HG03520 (cell line): ENCODE measurements around the gene HES7.

ENCODE experiments used
- ATAC-seq: cut with Tn5 transposase; IDR thresholded peaks from one replicate; pipeline ENCODE4 v1.9.1; 2021; ENCODE audit warnings: mild to moderate bottlenecking, moderate library complexity; ENCODE audit not compliant: unreplicated experiment

Gene HES7

DNA sequence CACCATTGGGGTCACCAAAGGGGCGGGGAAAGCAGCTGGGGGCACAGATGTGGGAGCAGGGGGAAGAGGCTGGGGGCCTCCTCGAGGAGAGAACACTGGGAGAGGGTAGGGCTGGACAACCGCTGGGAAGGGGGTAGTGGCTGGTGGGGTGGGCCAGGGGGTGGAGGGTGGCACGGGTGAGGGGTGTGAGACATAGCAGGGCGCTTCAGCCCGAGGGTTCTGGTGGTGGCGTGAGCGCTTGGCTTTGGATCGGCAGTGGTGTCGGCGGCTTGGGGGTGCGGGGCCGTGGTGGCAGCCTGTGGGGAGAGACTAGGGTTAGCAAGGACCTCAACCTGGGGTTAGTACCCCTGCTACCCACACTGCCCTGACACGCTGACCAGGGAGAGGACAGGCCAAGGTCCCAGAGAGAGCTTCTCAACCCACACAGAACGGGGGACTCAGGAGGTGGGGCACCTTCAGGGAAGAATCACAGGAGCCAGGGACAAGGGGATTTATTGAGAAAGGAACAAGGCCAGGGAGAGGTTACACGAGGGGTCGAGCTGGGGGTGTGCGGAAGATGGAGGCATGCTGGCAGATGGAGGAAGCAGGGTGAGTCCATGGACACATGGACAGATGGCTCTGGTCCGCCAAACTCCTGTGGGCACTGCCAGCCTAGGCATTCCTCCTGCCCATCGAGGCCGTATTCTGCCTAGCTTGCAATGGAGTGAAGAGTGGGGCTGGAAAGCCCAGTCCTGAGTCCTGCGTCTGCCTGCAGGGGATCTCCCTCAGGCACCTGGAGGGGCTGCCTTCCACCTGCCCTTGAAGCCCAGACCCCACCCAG lies 19.9 kb upstream of the HES7 start:
- no peak for ATAC-seq

DNA sequence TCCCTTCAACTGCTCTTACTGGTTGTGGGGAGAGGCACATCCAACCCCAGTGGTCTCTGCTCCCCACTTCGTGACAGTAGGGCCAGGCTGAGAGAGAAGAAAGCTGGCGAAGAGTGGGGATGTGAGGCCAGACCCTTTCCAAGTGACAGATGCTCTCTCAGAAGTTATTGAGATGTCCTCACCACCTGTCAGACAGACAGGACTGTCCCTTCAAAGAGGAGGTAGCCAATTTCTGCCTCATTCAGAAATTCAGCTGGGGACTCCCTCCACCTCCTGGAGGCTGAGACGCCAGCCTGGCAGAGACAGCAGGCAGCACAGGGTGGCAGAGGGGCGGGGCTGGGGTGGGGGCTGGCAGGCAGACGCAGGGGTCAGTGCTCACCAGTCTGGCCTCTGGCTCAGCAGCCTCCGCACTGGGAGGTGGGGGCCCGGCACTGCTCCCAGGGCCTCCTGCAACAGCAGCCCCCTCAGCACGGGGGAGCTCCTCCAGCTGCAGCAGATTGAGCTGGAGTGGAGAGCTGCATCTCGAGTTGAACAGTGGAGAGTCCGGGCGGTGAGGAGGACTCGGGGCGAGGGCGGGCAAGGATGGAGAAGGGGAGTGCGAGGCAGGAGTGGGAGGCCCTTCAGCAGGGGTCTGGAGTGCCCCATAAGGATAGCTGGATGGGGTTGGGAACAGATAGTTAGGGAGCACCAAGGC lies 19.1 kb upstream of the HES7 start:
- ATAC-seq, result no peak

DNA sequence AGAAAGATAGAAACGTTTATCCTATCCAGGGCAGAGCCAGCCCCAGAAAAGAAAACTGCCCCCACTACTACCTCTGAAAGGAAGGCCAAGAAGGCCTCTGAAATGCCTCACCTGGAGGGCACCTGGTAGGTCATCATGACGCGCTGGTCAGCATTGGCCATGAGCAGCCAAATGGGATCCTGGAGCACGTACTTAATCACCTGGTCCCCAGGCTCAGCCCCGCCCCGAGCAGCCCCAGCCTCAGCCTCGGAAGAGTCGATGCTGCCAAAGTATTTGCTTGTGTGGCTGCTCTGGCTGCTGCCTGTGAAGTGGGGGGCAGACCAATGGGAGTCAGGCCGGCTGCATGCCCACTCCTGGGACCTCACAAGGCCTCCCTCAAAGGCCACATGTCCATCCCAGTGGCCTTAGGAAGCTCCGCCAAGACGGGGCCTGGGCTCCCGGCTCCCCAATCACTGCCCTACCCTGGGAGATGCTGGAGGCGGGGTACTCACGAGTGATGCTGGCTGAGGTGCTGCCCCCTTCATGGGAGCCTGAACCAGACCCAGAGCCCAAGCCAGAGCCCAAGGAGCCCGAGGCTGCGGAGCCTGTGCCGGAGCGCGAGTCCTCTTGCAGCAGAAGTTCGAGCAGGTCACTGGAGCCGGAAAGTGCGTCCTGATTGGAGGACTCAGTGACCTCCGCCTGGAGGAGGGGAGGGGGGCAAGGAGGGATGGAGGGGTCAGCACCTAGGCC lies 18.4 kb upstream of the HES7 start:
- no peak for ATAC-seq

DNA sequence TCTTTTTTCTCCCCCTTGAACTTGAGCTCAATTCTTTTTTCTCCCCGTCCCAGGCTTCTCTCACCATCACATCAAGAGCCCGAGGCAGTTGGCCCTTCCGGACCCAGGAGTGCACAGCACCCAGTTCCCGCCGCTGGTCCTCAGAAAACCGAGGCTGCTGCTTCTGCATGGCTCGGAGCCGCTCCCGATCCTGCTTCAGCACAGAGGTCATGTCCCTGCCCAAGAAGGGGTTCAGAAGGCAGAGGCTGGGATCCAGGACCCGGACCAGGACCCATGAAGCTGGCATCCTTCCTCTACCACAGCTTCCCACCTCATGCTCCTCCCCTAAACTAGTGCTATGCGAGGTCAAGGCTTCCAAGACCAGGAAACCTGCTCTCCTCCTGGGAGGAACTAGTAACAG lies 17.8 kb upstream of the HES7 start:
- no peak for ATAC-seq

DNA sequence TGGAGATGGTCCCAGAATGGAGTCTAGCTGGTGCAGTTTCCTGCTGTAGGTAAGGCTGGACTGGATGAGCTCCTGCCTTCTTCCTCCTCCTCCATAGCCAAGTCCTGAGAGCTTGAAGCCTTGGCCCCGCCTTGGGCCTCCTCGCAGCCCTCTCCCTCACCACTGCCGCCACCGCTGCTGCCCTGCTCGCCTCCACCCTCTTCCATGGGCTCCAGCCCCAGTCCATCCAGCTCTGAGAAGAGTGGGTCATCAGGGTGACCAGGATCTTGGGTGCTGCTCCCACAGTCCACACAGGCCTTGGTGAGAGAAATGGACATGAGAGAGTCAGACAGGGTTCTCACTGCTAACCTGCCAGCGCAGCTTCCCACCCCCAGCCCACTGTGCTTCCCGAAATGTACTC lies 17.1 kb upstream of the HES7 start:
- ATAC-seq, result no peak

DNA sequence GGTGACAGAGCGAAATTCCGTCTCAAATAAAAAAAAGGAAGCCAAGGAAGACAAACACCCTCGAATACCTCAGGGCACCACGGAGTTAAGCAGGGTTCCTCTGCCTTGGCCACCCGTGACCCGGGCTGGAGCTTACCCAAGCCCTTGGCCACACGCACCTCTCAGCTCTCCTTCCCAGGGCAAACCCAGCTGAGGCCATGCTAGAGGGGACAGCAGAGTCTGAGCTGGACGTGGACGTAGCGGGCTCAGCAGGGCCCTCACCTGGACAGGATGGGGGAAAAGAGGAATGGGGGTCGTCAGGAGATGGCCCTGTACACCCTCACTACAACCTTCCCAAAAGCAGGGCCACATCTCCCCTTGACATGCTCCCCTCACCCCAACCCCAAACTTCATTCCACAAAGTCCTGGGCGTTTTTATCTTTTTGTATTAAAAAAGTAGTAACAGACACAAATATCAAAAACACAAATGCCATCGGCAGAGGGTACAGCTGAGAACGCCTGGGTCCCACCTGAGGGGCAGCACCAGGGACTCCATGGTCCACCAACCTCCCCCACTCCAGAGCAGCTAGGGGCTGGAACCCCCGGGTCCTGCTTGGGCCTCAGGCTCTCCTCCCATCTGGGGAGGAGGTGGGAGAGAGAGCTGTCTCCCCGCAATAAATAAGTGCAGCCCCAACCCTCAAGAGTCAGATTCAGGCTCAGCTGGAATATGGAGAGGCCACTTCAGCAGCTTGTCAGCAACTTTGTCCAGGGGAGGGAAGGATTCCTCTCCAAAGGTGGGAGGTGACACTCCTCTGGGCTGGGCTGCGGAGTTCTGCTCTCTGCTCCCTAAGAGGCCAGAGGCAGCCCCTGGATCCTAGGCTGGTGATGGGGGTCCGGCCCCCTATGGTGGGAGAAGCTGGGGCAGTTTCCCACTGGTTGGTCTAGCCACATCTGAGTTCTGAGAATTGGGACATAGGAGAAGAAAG lies 16.4 kb upstream of the HES7 start:
- ATAC-seq, result no peak

DNA sequence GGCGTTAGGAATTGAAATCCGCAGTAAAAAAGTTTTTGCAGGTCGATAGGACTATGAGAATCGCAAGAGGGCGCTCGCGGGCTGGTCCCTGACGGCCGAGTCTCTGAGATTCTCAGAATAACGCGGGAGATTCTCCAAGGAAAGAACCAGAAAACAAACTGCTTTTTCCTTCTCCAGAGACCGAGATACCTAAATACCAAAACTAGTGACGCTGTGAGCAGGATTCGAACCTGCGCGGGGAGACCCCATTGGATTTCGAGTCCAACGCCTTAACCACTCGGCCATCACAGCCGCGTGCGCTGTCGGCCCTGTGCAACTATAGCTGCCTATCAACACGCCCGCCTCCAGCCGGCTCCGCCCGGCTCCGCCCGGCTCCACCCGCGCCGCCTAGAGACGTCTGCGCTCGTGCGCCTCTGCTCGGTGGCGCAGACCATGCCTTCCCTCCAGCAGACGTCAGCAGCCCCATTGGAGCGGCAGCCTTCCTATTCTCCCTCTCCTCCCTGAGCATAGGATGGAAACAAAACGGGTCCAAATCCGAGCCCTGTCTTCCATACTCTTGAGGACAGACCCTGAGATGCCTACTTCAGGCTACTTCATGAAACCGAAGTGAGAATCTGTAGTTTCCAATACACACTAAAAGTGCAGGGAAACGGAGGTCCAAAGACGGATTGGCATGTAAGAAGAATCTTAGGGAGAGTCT lies 14.9 kb upstream of the HES7 start:
- peak; percentile 76 for ATAC-seq

DNA sequence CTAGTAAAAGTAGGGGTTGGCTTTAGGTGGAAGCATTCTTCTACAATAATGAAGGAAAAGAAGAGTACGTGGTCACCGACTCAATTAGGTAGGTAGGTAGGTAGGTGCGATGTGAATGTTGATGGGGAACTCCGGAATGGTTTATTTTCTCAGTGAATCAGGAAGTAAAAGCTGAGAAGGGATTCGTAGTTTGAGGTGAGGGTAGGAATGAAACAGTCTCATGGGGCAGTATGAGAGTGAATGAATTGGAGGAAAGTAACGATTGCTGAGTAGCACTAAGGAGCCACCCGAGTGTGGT lies 14.4 kb upstream of the HES7 start:
- no peak for ATAC-seq

DNA sequence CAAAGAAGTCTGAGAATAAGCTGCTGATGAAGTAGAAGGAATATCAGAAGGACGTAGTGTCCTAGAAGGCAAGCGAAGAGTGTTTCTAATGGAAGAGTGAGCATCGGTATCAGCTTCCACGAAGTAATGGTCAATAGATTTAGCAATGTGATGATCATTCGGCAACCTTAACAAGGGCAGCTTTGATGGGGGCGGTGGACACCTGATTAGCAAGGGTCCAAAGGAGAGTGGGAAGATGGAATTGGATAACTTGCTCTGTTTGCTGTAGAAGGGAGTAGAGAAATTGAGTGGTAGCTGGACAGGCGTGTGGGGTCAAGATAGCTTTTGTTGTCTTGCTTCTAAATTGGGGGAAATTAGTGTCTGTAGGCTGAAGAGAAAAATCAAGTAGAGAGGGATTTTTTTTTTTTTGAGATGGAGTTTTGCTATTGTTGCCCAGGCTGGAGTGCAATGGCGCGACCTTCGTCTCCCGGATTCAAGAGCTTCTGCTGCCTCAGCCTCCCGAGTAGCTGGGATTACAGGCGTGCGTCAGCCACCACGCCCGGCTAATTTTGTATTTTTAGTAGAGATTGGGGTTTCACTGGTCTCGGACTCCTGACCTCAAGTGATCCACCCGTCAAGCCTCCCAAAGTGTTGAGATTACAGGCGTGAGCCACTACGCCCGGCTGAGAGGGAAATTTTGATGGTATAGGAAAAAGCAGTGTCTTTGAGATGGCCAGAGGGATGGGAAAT lies 13.9 kb upstream of the HES7 start:
- ATAC-seq, result no peak

DNA sequence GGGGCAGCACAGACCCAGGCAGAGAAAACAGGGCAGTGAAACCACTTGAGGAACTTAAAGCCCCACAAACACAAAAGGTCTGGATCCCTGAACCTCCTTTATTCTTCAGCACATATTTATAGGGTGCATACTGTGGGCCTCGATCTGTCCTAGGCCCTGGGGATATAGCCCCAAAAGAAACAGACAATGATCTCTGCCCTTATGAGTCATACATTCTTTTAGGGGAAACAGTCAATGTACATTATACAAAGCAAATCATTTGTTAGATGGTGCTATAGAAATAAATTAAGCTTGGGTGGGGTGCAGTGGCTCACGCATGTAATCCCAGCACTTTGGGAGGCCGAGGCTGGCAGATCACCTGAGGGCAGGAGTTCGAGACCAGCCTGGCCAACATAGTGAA lies 10.0 kb upstream of the HES7 start:
- ATAC-seq, result no peak

DNA sequence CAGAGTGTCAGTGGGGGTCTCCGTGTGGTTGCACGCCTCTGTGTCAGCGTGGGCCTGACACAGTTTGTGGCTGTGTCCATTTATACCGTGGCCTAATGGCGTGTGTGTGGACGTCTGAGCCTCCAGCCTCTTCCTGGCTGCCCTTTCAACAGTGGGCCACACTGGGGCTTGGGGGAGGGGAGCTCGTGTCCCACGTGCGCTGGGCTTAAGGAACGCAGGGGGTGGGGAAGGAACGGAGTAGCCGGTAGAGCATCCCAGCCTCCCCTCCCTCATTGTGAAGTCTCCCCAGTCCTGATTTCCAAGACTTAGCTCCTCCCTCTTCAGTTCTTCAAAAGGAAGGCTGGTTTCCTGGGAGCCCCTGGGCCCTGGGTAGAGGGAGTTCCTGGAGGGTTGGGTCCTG lies 9.5 kb upstream of the HES7 start:
- ATAC-seq, result no peak

DNA sequence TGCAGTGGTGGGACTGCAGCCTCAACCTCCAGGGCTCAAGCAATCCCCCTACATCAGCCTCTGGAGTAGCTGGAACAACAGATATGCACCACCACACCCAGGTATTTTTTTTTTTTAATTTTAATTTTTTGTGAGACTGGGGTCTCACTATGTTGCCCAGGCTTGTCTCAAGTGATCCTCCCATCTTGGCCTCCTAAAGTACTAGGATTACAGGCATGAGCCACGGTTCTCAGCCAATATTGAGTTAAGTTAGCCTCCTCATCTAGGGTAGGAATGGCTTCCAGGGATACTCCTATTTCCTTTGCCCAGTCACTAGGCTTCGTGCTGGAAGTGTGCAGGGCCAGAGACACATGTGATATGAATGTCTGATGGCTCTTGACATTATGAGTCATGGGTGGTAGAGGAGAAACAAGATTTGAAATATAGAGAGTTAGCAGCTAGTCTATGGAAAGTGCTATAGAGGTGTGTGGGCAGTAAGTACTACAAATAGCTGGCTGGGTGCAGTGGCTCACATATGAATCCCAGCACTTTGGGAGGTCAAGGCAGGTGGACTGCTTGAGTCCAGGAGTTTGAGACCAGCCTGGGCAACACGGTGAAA lies 8.0 kb upstream of the HES7 start:
- no peak for ATAC-seq

DNA sequence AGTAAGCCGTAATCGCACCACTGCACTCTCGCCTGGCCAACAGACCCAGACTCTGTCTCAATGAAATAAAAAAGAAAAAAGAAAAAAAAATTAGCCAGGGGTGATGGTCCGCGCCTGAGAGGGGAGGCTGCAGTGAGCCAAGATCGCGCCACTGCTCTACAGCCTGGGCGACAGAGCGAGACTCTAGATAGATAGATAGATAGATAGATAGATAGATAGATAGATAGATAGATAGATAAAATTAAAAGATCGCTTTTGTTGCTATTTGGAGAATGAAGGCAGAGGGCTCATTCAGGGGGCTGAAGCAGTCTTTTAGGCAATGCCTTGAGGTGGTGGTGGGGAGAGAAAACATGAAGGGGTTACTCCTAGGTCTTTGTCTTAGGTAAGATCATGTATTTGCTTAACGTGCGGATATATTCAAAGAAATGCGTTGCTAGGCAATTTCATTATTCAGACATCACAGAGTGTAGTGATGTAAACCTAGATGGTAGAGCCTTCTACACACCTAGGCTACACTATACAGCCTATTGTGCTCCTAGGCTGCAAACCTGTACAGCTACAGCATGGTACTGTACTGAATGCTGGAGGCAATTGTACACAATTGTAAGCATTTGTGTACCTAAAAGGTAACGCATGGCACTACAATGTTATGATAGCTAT lies 4.3 kb upstream of the HES7 start:
- ATAC-seq, result no peak

DNA sequence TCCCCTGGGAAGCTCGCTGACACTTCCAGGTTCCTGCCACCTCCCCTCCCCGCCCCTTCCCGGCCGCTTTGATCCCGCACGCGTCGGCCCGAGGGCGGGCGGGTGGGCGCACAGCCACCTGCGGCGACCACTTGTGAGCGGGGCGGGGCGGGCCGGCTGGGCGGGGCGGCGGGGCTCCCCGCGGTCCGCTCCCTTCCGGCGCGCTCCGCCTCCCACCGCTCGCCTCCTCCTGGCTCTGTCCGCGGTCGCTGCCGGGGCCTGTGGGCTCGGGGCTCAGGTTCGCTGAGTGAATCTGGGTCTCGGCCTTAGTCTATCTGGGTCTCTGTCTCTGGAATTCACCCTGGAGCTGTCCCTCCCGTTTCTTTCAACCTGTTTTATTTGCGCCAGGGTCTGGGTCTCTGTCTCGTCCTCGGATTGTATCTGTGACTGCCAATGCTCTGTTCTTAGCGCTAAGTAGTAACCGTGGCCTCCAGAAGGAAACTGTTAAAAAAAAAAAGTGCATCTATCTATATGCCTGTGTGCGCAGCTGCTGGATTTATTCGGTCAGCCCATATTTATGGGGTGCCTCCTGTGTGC lies 2.7 kb upstream of the HES7 start:
- no peak for ATAC-seq

DNA sequence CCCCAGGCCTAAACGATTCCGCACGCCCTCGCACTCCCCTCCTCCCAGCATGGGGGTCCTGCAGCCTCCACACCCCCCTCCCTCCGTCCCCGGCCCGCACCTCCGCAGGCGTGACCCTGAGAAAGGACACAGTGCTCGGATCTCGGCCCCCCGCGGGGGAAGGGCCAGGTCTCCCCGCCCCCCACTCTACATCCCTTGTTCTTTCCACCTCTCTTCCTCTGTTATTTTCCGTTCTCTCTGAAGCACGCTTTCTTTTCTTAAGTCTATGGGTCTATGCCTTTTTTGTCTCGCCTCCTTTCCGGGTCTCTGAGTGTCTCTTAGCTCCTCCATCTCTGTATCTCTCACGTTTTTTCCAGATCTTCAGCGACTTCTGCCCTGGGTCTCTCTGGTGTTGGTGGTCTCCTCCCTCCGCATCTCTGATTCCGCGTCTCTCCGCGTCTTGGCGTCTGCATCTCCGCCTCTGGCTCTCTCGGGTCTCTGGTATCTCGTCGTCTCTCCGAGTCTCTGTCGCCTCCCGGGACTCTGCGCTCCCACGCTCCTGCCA lies 2.1 kb upstream of the HES7 start:
- ATAC-seq, result no peak

DNA sequence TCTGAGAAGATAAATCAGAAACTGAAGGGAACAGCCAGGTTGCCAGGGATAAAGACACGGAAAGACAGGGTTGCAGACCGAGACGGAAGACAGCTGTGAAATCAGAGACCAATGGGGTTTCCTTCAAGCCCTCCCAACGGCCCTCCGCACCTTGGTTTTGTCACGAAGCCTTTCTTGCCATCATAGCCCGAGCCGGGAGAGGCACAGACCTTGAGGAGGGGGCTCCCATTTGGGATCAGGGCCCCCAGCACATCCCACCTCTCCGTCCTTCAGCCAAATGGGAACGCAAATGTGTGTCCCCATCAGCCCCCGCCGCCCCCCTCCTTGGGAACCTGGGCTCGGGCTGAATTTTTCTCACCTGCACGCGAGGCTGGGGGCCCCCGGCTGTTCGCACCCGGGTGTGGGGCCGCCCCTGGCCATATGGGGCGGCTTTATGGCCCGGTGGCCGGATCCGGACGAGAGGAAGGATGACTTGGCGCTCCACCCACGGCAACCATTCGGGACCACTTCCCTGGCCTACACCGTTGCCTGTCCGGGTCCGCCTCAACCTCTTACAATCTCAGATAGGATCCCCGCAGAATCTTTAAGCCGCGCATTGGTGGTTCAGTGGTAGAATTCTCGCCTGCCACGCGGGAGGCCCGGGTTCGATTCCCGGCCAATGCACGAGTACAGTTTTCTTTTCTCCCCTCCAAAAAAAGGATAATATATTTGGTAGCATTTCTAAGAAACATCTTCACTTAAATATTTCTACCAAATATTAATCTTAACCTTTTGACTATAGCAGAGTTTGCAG lies 1.4 kb upstream of the HES7 start:
- ATAC-seq, result no peak
